ENCODE data around the gene SELENOS.

GRCh38 chr15:101267320-101268104, 9.8 kb downstream of the SELENOS start:
- TF ChIP-seq SNAI2 (CRISPR knock-in tag; IDR thresholded peaks at IDR 0.05) (no peak), RARB (CRISPR knock-in tag; IDR thresholded peaks at IDR 0.05) (no peak), ARNTL (CRISPR knock-in tag; IDR thresholded peaks at IDR 0.05; ENCODE audit: borderline replicate concordance, low read depth) (no peak), ZNF565 (CRISPR knock-in tag; conservative IDR thresholded peaks at IDR 0.05; ENCODE audit: low read depth) (no peak), ISL1 (CRISPR knock-in tag; IDR thresholded peaks at IDR 0.05) (no peak), CSRNP3 (CRISPR knock-in tag; IDR thresholded peaks at IDR 0.05) (no peak)
